GM19438 (cell line): Measurements from ENCODE around the gene PRKCH.

Source experiments
- ATAC-seq: cut with Tn5 transposase; IDR thresholded peaks from one replicate; pipeline ENCODE4 v1.9.1; 2021; ENCODE audit warnings: low read depth; ENCODE audit not compliant: unreplicated experiment

The PRKCH gene

GRCh38 chr14:61360796-61361525 lies 39.6 kb downstream of the PRKCH start:
- ATAC-seq: no peak

GRCh38 chr14:61362072-61362750 lies 40.8 kb downstream of the PRKCH start:
- no peak for ATAC-seq

GRCh38 chr14:61364243-61364642 lies 42.9 kb downstream of the PRKCH start:
- ATAC-seq: no peak

GRCh38 chr14:61365667-61366212 lies 44.4 kb downstream of the PRKCH start:
- ATAC-seq: no peak

GRCh38 chr14:61368114-61368710 lies 46.8 kb downstream of the PRKCH start:
- ATAC-seq: no peak

GRCh38 chr14:61368781-61369453 lies 47.5 kb downstream of the PRKCH start:
- ATAC-seq: no peak

- ATAC-seq: no peak
These were observed 48.1 kb downstream of the PRKCH start for GRCh38 chr14:61369454-61369810.

GRCh38 chr14:61372379-61372778 lies 51.0 kb downstream of the PRKCH start:
- ATAC-seq: no peak

- no peak for ATAC-seq
These were observed 51.6 kb downstream of the PRKCH start for GRCh38 chr14:61372842-61373555.

GRCh38 chr14:61374284-61374683 lies 52.9 kb downstream of the PRKCH start:
- no peak for ATAC-seq

- ATAC-seq: no peak
These were observed 53.8 kb downstream of the PRKCH start for GRCh38 chr14:61375218-61375617.

- ATAC-seq: no peak
These were observed 54.9 kb downstream of the PRKCH start for GRCh38 chr14:61376314-61376713.

GRCh38 chr14:61377749-61378148 lies 56.4 kb downstream of the PRKCH start:
- ATAC-seq: no peak

- ATAC-seq: no peak
These were observed 58.3 kb downstream of the PRKCH start for GRCh38 chr14:61379639-61380184.

- ATAC-seq: no peak
These were observed 59.6 kb downstream of the PRKCH start for GRCh38 chr14:61380984-61381383.

GRCh38 chr14:61381553-61381952 lies 60.2 kb downstream of the PRKCH start:
- ATAC-seq: no peak

GRCh38 chr14:61382842-61383241 lies 61.5 kb downstream of the PRKCH start:
- ATAC-seq: no peak

- ATAC-seq: no peak
These were observed 63.8 kb downstream of the PRKCH start for GRCh38 chr14:61385002-61385685.

- ATAC-seq: no peak
These were observed 64.9 kb downstream of the PRKCH start for GRCh38 chr14:61386173-61386772.
